Tibial artery (tissue), 4 donors: ENCODE results near the gene COG7.

Source experiments
- DNase-seq, 2 donors: peaks; one replicate each; pipeline ENCODE4 v3.0.0-alpha.2; 2019
- H3K27ac ChIP-seq, 2 donors: fragments of 200-600 bp; sonication (generic) in 1 of 2; 1 replicate in 1 of 2; 2 replicates in 1 of 2; pipeline ENCODE4 v1.5.1; 2018 to 2019; ENCODE audit warnings: mild to moderate bottlenecking in 1 of 2
- H3K27me3 ChIP-seq, 2 donors: fragments of 200-600 bp; sonication (generic) in 1 of 2; one replicate each; pipeline versions ENCODE4 v1.5.1 to v1.6.0; 2016 to 2019
- H3K36me3 ChIP-seq, 3 donors: fragments of 200-600 bp; sonication (generic) in 2 of 3; one replicate each; pipeline ENCODE4 v1.5.1; 2016 to 2019; ENCODE audit warnings: mild to moderate bottlenecking in 2 of 3
- H3K4me1 ChIP-seq, 4 donors: fragments of 200-600 bp; sonication (generic) in 2 of 4; 1 replicate in 3 of 4; 2 replicates in 1 of 4; pipeline ENCODE4 v1.5.1; 2016 to 2019
- H3K4me3 ChIP-seq, 2 donors: fragments of 200-600 bp; sonication (generic) in 1 of 2; 1 replicate in 1 of 2; 2 replicates in 1 of 2; pipeline ENCODE4 v1.5.1; 2018 to 2019; ENCODE audit warnings: mild to moderate bottlenecking in 2 of 2
- H3K9me3 ChIP-seq, 3 donors: fragments of 200-600 bp; sonication (generic) in 1 of 3; one replicate each; pipeline ENCODE4 v1.5.1; 2016 to 2019
- intact Hi-C: fragments of 100-400 bp; cut with DNase I; formaldehyde crosslinking; loops from one replicate; pipeline ENCODE4 v1.15.0; 2023; ENCODE audit warnings: low total_unique reads
- TF ChIP-seq, protein P1 (sequence below), 2 experiments: fragments of 200-600 bp in 1 of 2; fragments of 450-650 bp in 1 of 2; IDR thresholded peaks; one replicate each; pipeline ENCODE4 v1.5.1; 2017 to 2019; ENCODE audit warnings: antibody characterized with exemption in 2 of 2, mild to moderate bottlenecking in 1 of 2, moderate library complexity in 1 of 2

The COG7 gene

DNA sequence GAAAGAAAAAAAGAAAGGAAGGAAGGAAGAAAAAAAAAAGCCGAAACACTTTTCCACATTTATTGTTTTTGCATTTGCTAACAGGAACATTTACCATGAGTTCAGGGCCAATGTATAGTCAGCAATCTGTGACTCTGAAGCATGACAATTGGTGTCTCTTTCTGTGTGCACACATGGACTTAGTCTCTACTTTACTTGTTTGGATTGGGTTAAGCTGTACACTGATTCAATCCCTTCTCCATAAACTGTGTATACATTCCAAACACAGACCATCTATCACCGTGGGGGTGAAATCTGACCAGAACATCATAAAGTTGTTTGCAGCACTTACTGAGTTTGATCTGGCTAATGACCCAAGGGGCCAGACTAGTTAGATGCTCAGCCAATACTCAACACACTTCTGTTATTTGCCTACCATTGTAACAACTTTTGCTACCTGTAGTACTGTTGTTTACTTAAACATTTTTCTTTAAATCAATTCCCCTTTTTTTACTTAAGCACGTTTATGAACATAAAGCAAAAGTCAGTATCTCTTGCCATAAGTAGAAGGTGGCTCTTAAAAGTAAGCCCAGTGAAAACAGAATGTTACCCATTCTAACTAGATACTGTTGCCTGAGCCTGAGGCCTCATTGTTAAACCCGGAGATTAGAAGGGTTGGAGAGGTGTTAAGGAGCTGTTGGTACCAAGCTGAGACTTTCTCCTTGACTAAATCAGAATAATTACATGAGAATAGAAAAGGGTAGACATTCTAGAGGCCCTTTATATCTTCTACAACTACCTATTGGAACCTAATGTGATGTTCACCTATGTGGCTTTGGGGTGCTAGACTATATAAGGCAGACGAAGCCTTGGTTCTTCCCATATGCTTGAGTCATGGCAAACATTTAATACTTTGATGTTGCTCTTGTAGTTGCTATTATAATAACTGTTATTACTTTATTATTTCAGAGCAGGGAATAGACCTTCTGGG, 109.1 kb downstream of the COG7 start:
- H3K36me3 ChIP-seq, result no peaks in the 10 kb centered on the region
- H3K4me1 ChIP-seq, result no peaks in the 10 kb centered on the region
- no peak overlapping the region for H3K27ac ChIP-seq
- H3K9me3 ChIP-seq, result no peaks in the 10 kb centered on the region
- TF ChIP-seq, protein P1, sequence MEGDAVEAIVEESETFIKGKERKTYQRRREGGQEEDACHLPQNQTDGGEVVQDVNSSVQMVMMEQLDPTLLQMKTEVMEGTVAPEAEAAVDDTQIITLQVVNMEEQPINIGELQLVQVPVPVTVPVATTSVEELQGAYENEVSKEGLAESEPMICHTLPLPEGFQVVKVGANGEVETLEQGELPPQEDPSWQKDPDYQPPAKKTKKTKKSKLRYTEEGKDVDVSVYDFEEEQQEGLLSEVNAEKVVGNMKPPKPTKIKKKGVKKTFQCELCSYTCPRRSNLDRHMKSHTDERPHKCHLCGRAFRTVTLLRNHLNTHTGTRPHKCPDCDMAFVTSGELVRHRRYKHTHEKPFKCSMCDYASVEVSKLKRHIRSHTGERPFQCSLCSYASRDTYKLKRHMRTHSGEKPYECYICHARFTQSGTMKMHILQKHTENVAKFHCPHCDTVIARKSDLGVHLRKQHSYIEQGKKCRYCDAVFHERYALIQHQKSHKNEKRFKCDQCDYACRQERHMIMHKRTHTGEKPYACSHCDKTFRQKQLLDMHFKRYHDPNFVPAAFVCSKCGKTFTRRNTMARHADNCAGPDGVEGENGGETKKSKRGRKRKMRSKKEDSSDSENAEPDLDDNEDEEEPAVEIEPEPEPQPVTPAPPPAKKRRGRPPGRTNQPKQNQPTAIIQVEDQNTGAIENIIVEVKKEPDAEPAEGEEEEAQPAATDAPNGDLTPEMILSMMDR (IDR thresholded peaks at IDR 0.05), result no peak
- no peak for DNase-seq
- intact Hi-C loops, result no loop called here
- H3K27me3 ChIP-seq, result peaks cover 0 to 3% of the 10 kb centered on the region in 2 donors
- H3K4me3 ChIP-seq, result no peak overlapping the region

DNA sequence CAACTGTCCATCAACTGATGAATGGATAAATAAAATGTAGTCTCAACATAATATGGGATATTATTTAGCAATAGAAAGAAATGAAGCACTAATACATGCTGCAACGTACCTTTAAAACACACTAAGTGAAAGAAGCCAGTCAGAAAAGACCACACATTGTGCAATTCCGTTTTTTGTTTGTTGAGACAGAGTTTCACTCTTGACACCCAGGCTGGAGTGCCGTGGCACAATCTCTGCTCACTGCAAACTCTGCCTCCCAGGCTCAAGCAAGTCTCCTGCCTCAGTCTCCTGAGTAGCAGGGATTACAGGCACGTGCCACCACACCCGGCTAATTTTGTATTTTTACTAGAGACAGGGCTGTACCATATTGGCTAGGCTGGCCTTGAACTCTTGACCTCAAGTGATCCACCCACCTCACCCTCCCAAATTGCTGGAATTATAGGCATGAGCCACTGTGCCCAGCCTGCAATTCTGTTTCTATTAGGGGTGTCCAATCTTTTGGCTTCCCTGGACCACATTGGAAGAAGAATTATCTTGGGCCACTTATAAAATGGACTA, 110.8 kb downstream of the COG7 start:
- intact Hi-C loops, result no loop called here
- DNase-seq, result no peak
- H3K27me3 ChIP-seq, result no peaks in the 10 kb centered on the region
- H3K4me3 ChIP-seq, result no peak overlapping the region
- no peak overlapping the region for H3K27ac ChIP-seq
- H3K36me3 ChIP-seq, result no peaks in the 10 kb centered on the region
- TF ChIP-seq, protein P1 (IDR thresholded peaks at IDR 0.05), result no peak
- H3K4me1 ChIP-seq, result no peaks in the 10 kb centered on the region
- H3K9me3 ChIP-seq, result no peaks in the 10 kb centered on the region

DNA sequence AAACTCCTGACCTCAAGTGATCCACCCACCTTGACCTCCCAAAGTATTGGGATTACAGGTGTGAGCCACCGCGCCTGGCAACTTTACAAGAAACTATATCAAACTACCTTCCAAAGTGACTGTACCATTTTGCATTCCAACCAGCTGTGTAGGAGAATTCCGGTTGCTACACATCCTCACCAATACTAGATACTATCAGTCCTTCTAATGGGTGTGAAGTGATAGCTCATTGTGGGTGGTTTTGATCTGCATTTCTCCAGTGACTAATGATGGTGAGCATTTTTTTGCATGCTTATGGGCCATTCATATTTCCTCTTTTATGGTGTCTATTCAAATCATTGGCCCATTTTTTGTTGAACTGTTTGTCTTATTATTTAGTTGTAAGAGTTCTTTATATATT, 113.2 kb downstream of the COG7 start:
- H3K4me1 ChIP-seq, result no peaks in the 10 kb centered on the region
- peaks cover 0 to 3% of the 10 kb centered on the region in 2 donors for H3K27me3 ChIP-seq
- no peaks in the 10 kb centered on the region for H3K36me3 ChIP-seq
- no peak overlapping the region for H3K4me3 ChIP-seq
- intact Hi-C loops, result no loop called here
- TF ChIP-seq, protein P1 (IDR thresholded peaks at IDR 0.05), result no peak
- no peak overlapping the region for H3K27ac ChIP-seq
- DNase-seq, result no peak
- no peaks in the 10 kb centered on the region for H3K9me3 ChIP-seq
